Measurements from ENCODE around the gene LRMDA. TPM values are rescaled to one million over a fixed set of nuclear protein-coding genes. Genes with fewer than 3 reads are reported as not detected.

The LRMDA gene
- total and polyA plus RNA-seq, 2 donors (not counting 3 experiments of a cell fraction or from before 2014, with no cell fraction given): 9.7 to 18.0 TPM

- ChIA-PET CTCF (no interaction called here), POLR2A (no interaction called here)
- dilution Hi-C loops (cut with MboI; ENCODE audit: extremely low pct_ligation_motif_present, low sequenced_read_pairs): no loop called here
- Histone ChIP-seq H3K9me1 (replicated peaks; ENCODE audit: control insufficient read depth, extremely low read depth, insufficient read depth, low read length) (no peaks in the 10 kb centered on the region), H3K27ac (ENCODE audit: insufficient read depth, low read depth, low read length) (no peak overlapping the region), H3K4me2 (ENCODE audit: insufficient read depth, low read length) (no peak overlapping the region), H3K4me3 (replicated peaks in 1 of 3; ENCODE audit: insufficient read depth in 1 of 3, low read depth in 1 of 3, low read length in 3 of 3) (no peak overlapping the region), H3K9ac (replicated peaks; ENCODE audit: extremely low read depth, insufficient read depth, low read length) (no peak overlapping the region), H4K20me1 (replicated peaks; ENCODE audit: control insufficient read depth, extremely low read depth, insufficient read depth, low read length) (no peaks in the 10 kb centered on the region), H3K9me3 (replicated peaks; ENCODE audit: control insufficient read depth, insufficient read depth, low read length) (no peaks in the 10 kb centered on the region), H3K4me1 (ENCODE audit: control insufficient read depth, extremely low read depth, insufficient read depth, low read length) (peaks cover 11% of the 10 kb centered on the region), H3K27me3 (ENCODE audit: control insufficient read depth in 2 of 2, insufficient read depth in 2 of 2, low read length in 2 of 2) (no peaks in the 10 kb centered on the region), H2AFZ (ENCODE audit: low read depth, low read length) (no peak overlapping the region), H3K36me3 (ENCODE audit: control insufficient read depth in 2 of 2, extremely low read depth in 1 of 2, insufficient read depth in 2 of 2, low read length in 2 of 2) (no peaks in the 10 kb centered on the region), H3K79me2 (ENCODE audit: control insufficient read depth, insufficient read depth, low read length) (no peaks in the 10 kb centered on the region)
- BruUV-seq (replicated peaks): no TSS peak
- intact Hi-C loops (cut with micrococcal nuclease): no loop called here
- no peak for DNase-seq (ENCODE audit: low read depth, low spot score)
- TF ChIP-seq POLR2AphosphoS5 (IDR thresholded peaks at IDR 0.05; ENCODE audit: insufficient read depth, low read depth, low read length): no peak
- FAIRE-seq: no peak
Measured at GRCh38 chr10:76487582-76487981, 1056.2 kb downstream of the LRMDA start.

- no TSS peak for BruUV-seq (replicated peaks)
- H3K4me2 ChIP-seq (ENCODE audit: insufficient read depth, low read length): no peak overlapping the region
- no peak overlapping the region for H3K4me3 ChIP-seq (replicated peaks in 1 of 3; ENCODE audit: insufficient read depth in 1 of 3, low read depth in 1 of 3, low read length in 3 of 3)
- H2AFZ ChIP-seq (ENCODE audit: low read depth, low read length): no peak overlapping the region
- ChIA-PET POLR2A (no interaction called here), CTCF (no interaction called here)
- no peak overlapping the region for H3K27ac ChIP-seq (ENCODE audit: insufficient read depth, low read depth, low read length)
- H3K27me3 ChIP-seq (ENCODE audit: control insufficient read depth in 2 of 2, insufficient read depth in 2 of 2, low read length in 2 of 2): no peaks in the 10 kb centered on the region
- no peak for FAIRE-seq
- H3K9ac ChIP-seq (replicated peaks; ENCODE audit: extremely low read depth, insufficient read depth, low read length): no peak overlapping the region
- H3K9me3 ChIP-seq (replicated peaks; ENCODE audit: control insufficient read depth, insufficient read depth, low read length): no peaks in the 10 kb centered on the region
- H4K20me1 ChIP-seq (replicated peaks; ENCODE audit: control insufficient read depth, extremely low read depth, insufficient read depth, low read length): no peaks in the 10 kb centered on the region
- H3K36me3 ChIP-seq (ENCODE audit: control insufficient read depth in 2 of 2, extremely low read depth in 1 of 2, insufficient read depth in 2 of 2, low read length in 2 of 2): no peaks in the 10 kb centered on the region
- H3K79me2 ChIP-seq (ENCODE audit: control insufficient read depth, insufficient read depth, low read length): no peaks in the 10 kb centered on the region
- peaks cover 11% of the 10 kb centered on the region for H3K4me1 ChIP-seq (ENCODE audit: control insufficient read depth, extremely low read depth, insufficient read depth, low read length)
- no peak for TF ChIP-seq GATA2 (IDR thresholded peaks at IDR 0.05; ENCODE audit: insufficient read depth, insufficient read length, low read depth, low read length)
- DNase-seq (ENCODE audit: low read depth, low spot score): no peak
- H3K9me1 ChIP-seq (replicated peaks; ENCODE audit: control insufficient read depth, extremely low read depth, insufficient read depth, low read length): no peaks in the 10 kb centered on the region
- dilution Hi-C loops (cut with MboI; ENCODE audit: extremely low pct_ligation_motif_present, low sequenced_read_pairs): no loop called here
- intact Hi-C loops (cut with micrococcal nuclease): no loop called here
Measured at GRCh38 chr10:76488602-76489001, 1057.2 kb downstream of the LRMDA start.
